ENCODE data around the gene UGT1A9. TPM values are rescaled to one million over a fixed set of nuclear protein-coding genes. Genes with fewer than 3 reads are reported as not detected.

Gene UGT1A9
- total RNA-seq, 4 donors from 2014 or later, result not detected

DNA sequence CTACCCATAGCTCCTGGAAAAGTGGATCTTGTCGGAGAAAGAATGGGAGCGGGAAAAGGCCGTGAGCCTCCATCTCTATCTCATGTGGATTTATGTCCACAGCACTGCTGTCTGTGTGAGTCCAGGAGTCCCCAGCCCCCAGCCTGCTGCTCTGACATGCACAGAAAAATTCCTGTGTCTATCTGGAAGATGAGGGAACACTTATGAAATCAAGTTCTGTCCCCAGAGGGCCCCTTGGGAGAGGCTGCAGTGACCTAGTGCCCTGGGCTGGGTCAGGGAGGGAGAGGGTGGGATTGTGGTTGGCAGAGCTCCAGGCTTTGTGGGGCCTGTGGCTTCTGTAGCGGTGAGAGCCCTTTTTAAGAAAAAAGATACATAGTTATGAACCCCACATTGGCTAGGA is 145.1 kb downstream of the UGT1A9 start:
- H3K4me1 ChIP-seq, result no peaks in the 10 kb centered on the region
- H3K27me3 ChIP-seq, result peaks cover 9% of the 10 kb centered on the region
- ATAC-seq, result no peak
- H3K36me3 ChIP-seq, result no peaks in the 10 kb centered on the region
- H3K27ac ChIP-seq, result no peak overlapping the region
- WGBS, 2 donors (ENCODE audit: low coverage in 1 of 2), result 73 to 83% methylated on average over 3 to 4 of the region's 4 CpGs
- H3K9me3 ChIP-seq, result peaks cover 0 to 7% (median 0%) of the 10 kb centered on the region in 3 donors
- TF ChIP-seq, protein P1, sequence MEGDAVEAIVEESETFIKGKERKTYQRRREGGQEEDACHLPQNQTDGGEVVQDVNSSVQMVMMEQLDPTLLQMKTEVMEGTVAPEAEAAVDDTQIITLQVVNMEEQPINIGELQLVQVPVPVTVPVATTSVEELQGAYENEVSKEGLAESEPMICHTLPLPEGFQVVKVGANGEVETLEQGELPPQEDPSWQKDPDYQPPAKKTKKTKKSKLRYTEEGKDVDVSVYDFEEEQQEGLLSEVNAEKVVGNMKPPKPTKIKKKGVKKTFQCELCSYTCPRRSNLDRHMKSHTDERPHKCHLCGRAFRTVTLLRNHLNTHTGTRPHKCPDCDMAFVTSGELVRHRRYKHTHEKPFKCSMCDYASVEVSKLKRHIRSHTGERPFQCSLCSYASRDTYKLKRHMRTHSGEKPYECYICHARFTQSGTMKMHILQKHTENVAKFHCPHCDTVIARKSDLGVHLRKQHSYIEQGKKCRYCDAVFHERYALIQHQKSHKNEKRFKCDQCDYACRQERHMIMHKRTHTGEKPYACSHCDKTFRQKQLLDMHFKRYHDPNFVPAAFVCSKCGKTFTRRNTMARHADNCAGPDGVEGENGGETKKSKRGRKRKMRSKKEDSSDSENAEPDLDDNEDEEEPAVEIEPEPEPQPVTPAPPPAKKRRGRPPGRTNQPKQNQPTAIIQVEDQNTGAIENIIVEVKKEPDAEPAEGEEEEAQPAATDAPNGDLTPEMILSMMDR (IDR thresholded peaks at IDR 0.05), result no peak
- TF ChIP-seq EP300 (IDR thresholded peaks at IDR 0.05), result no peak
- no peak for TF ChIP-seq POLR2A (IDR thresholded peaks at IDR 0.05)
- no peak for TF ChIP-seq POLR2AphosphoS5 (IDR thresholded peaks at IDR 0.05)
- H3K4me3 ChIP-seq, result no peak overlapping the region

DNA sequence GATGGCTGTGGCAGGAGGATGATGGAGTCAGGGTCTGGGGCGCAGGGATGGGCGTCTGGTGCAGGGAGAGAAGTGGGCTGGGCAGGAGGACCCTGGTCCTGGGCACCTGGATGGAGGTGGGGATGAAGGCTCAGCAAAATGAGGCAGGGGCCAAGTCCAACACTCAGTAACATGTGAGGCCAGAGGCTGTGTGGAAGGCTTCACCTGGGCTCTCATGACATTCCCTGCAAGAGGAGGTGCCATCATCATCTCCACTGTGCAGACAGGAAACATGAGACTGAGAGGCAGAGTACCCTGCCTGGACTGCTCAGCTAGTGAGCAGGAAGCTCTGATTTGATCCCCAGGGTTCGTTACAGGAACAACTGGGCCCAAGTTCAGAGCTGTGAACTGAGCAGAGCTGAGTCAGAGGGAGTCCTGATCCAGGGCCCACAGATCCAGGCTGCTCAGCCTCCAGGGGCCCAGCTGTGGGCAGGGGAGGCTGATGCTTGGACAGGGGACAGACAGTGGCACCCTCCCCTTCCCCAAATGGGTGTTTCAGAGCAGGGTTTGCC is 145.7 kb downstream of the UGT1A9 start:
- peaks cover 0 to 7% (median 0%) of the 10 kb centered on the region in 3 donors for H3K9me3 ChIP-seq
- WGBS, 2 donors (ENCODE audit: low coverage in 1 of 2), result 20% methylated on average over 1 of the region's 3 CpGs; no CpG with 5 or more reads in 1 of the 2 donors
- no peak for TF ChIP-seq EP300 (IDR thresholded peaks at IDR 0.05)
- TF ChIP-seq, protein P1 (IDR thresholded peaks at IDR 0.05), result no peak
- no peak for TF ChIP-seq POLR2AphosphoS5 (IDR thresholded peaks at IDR 0.05)
- TF ChIP-seq POLR2A (IDR thresholded peaks at IDR 0.05), result no peak
- no peaks in the 10 kb centered on the region for H3K36me3 ChIP-seq
- no peak overlapping the region for H3K4me3 ChIP-seq
- H3K27me3 ChIP-seq, result peaks cover 9% of the 10 kb centered on the region
- peak; percentile 13 for ATAC-seq
- no peaks in the 10 kb centered on the region for H3K4me1 ChIP-seq
- no peak overlapping the region for H3K27ac ChIP-seq

DNA sequence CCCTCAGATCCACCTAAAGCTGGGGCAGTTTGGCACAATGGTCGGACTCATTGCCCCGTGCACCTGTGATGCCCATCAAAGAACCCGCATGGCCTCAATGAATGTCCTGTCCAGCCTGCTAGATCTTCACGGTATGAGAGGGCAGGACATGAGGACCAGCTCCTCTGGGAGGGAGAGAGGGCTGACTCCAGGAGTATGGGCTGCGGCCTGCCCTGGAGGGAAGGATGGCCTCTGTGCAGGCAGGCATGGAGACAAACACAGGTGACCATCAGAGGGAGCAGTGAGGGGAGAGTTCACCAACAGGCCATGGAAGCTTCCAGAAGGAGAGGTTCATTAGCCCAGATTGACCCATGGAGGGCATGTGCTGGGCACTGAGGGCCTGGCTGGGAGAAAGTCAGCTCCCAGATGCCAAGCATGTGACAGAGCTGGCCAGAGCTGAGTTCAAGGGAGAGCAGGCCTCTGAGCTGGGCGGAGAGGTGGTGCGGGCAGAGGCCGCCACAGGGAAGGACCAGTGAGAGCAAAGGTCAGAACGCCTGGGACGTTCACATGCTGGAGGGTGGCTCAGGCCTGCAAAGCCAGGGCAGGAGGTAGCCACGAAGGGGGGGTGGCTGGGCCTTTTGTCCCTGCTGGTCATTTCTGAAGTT is 146.4 kb downstream of the UGT1A9 start:
- 76 to 100% methylated on average over 1 to 3 of the region's 11 CpGs for WGBS, 2 donors (ENCODE audit: low coverage in 1 of 2)
- no peak for ATAC-seq
- H3K4me3 ChIP-seq, result no peak overlapping the region
- H3K9me3 ChIP-seq, result peaks cover 0 to 7% (median 0%) of the 10 kb centered on the region in 3 donors
- peaks cover 7% of the 10 kb centered on the region for H3K27me3 ChIP-seq
- no peaks in the 10 kb centered on the region for H3K36me3 ChIP-seq
- TF ChIP-seq, protein P1 (IDR thresholded peaks at IDR 0.05), result no peak
- TF ChIP-seq EP300 (IDR thresholded peaks at IDR 0.05) (no peak), POLR2A (IDR thresholded peaks at IDR 0.05) (no peak), POLR2AphosphoS5 (IDR thresholded peaks at IDR 0.05) (no peak)
- no peaks in the 10 kb centered on the region for H3K4me1 ChIP-seq
- H3K27ac ChIP-seq, result no peak overlapping the region

DNA sequence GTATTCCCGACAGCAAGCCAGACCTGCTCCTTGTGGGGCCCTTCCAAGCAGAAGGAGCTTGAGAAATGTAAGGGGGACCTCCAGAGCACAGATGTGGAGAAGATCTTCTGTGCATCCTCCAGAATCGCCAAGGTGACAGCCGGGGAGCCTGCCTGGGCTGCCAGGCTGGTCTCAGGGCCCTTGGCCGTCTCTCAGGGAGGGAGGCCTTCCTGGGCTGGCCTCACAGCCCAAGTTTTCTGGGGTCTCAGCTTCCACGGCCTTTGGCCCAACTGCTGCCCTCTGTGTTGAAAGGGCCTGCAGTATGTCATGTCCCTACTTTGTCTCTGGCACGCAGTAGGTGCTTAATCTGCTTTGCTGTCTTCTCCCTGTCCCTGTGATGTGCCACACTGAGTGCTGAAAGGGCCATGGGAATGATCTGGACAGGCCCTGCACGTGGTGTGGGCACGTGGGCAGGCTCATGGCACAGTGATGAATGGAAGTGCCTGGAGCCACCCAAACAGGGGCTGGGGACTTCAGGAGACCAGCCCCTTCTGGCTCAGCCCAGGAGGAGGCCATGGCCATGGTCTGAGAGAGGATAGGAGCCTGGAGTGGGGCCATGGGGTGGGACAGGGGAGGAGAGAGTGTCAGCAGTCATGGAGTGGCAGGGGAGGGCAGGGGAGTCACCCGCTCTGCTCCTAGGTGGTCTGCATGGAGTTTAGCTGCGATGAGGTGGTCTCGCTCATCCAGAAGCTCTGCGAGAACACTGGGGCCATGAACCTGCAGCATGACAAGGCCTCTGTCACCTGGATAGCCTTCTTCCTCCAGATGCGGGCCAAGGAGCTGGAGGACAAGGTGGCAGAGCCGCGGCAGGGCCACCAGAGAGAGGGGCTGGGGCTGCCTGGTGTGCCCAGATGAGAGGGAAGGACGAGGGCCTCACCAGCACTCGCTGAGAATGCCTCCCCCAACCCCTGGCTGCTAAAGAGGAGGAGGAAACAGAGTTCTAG is 147.2 kb downstream of the UGT1A9 start:
- Histone ChIP-seq H3K27ac (no peak overlapping the region), H3K4me1 (no peaks in the 10 kb centered on the region), H3K36me3 (no peaks in the 10 kb centered on the region), H3K4me3 (no peak overlapping the region), H3K9me3 (peaks cover 0 to 7% (median 0%) of the 10 kb centered on the region in 3 donors), H3K27me3 (peaks cover 6% of the 10 kb centered on the region)
- TF ChIP-seq POLR2A (IDR thresholded peaks at IDR 0.05) (no peak), POLR2AphosphoS5 (IDR thresholded peaks at IDR 0.05) (no peak), EP300 (IDR thresholded peaks at IDR 0.05) (no peak)
- TF ChIP-seq, protein P1 (IDR thresholded peaks at IDR 0.05), result no peak
- WGBS, 2 donors (ENCODE audit: low coverage in 1 of 2), result 92 to 100% methylated on average over 1 to 2 of the region's 17 CpGs
- ATAC-seq, result no peak

Data from gastroesophageal sphincter (tissue), 4 donors.